Omental fat pad (tissue), 4 donors: Measurements from ENCODE around the gene OS9. TPM values are rescaled to one million over a fixed set of nuclear protein-coding genes. Genes with fewer than 3 reads are reported as not detected.

Experiments
- ATAC-seq: fragments of 150-250 bp; one replicate; pipeline ENCODE4 v1.9.1; 2016; ENCODE audit warnings: mild to moderate bottlenecking, moderate library complexity; ENCODE audit not compliant: low FRiP score
- DNase-seq: peaks from one replicate; pipeline ENCODE4 v3.0.0-alpha.2; 2019; ENCODE audit warnings: low spot score
- CTCF ChIP-seq, 3 donors: fragments of 450-650 bp; IDR thresholded peaks; one replicate each; pipeline ENCODE4 v1.5.1; 2016 to 2017; ENCODE audit warnings: antibody characterized with exemption in 3 of 3, mild to moderate bottlenecking in 3 of 3, moderate library complexity in 2 of 3
- total RNA-seq, 4 donors: library from RNA; depleted of rRNA; stranded (reverse); fragments of >200 nt; gene quantifications; one replicate each; pipeline ENCODE4 v1.1.0, GENCODE V29; 2016

OS9 gene
- total RNA-seq, 4 donors from 2014 or later = 259 to 325 (median 286) TPM

- no peak for DNase-seq
- no peak for ATAC-seq
- TF ChIP-seq CTCF (IDR thresholded peaks at IDR 0.05) = no peak
These were observed 31.9 kb downstream of the OS9 start for GRCh38 chr12:57725851-57726150.

GRCh38 chr12:57726151-57726883 lies 32.4 kb downstream of the OS9 start:
- peak; percentile 78 for ATAC-seq
- peak in 1 of 3 donors; percentile 26 for TF ChIP-seq CTCF (IDR thresholded peaks at IDR 0.05)
- DNase-seq = no peak

DNA sequence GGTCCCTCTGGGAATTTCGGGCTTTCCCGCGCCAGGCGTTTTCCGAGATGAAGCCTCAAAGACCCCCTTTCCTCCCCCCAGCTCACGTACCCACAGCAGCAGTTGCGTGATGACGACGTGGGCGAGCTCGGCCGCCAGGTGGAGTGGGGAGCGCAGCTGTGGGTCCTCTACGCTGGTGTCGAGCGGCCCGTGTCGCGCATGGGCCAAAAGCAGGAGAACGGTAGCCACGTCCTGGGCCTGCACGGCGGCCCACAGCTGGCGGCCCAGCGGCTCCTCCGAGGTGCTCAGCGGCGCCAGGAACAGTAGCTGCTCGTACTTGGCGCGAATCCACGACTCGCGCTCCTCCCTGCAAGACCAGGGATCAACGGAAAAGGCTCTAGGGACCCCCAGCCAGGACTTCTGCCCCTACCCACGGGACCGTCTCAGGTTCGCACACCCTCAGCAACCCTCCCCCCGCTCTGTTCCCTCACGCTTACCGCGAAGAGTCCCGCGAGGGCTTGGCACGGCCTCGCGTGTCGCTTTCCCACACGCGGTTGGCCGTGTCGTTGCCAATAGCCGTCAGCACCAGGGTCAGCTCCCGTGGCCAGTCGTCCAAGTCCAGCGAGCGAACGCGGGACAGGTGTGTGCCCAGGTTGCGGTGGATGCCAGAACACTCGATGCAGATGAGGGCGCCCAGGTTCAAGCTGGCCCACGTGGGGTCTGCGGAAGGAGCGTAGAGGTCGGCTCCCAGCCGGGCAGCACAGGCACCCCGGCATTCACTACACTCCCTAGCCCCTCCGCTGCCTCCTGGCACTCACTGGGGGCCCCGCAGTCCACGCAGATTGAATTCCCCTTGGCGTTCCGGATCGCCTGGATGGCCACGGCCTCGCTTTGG lies 33.2 kb downstream of the OS9 start:
- ATAC-seq (peak; percentile 19), DNase-seq (no peak)
- no peak for TF ChIP-seq CTCF (IDR thresholded peaks at IDR 0.05)

DNA sequence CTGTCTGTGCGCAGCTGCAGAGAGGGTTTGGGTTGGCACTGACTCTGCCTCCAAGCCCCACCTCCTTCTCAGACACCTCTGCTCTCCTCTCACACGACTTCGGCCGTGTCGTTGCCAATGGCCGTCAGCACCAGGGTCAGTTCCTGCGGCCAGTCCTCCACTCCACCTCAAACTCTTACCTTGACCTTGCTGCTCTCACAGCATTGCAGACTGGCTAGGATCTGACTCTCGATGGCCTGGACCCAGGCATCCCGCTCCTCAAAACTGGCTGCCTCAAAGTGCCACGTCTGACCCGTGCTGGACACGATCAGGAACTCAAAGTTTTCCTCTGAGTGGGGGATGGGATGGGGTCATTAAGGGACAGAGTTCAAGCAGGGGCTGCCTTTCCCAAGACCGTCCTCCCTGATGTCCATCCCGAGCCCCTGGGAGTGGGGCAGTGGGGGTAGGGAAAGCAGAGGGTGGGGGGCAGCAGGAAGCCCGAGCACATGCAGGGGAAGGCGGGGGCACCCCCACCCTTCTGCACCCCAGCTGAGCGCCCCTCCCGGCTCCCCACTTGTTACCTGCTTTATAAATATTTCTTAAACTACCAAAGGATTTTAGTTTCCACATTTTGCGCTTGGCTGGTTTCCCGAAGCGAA lies 33.9 kb downstream of the OS9 start:
- ATAC-seq (no peak), DNase-seq (no peak)
- no peak for TF ChIP-seq CTCF (IDR thresholded peaks at IDR 0.05)

GRCh38 chr12:57729321-57729844 lies 35.5 kb downstream of the OS9 start:
- TF ChIP-seq CTCF (IDR thresholded peaks at IDR 0.05) = no peak
- DNase-seq (no peak), ATAC-seq (no peak)

DNA sequence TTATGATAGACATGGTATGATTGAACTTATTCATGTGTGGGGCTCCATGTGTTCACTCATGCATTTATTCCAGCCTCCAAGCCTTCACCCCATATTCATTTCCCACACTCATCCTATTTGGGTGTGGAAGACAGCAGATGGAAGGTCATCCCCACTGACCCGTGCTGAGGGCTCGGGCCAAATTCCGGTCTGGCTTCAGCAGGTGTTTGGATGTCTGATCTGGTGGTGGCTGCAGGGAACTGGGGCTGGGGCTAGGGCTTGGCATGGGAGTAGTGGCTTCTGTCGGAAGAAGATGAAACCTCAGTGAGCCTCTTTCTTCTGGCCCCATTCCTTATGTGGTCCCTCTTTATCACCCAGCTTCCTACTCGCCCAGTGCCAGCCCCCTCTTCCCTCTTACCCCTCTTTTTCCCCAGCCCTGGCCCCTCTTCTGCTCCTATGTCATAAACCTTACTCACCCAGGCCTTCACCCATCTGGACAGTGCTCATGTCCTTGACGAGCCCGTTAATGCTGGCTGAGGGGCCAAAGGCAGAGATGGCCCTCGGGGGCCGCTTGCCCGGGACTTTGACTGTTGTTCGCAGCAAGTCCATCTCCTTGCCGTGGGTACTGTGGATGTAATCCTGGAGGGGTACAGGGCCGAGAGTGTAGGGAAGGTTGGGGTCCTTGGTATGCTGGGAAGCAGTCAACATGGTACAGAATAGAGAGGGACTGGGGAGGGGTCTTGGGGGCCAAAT lies 36.6 kb downstream of the OS9 start:
- no peak for TF ChIP-seq CTCF (IDR thresholded peaks at IDR 0.05)
- no peak for DNase-seq
- no peak for ATAC-seq
